GM12878 (cell line): Measurements from ENCODE around the gene POLR1G. TPM values are rescaled to one million over a fixed set of nuclear protein-coding genes. Genes with fewer than 3 reads are reported as not detected.

Experiments
- ATAC-seq: fragments of 200-7000 bp; cut with Tn5 transposase; 3 replicates; pipeline ENCODE4 v1.9.1; 2020; ENCODE audit warnings: mild to moderate bottlenecking, moderate library complexity
- BruUV-seq: library from RNA; stranded (reverse); fragments of 400-500 nt; replicated peaks from 2 replicates; lab custom pipeline; 2021; lab: Mats Ljungman, UMichigan
- CTCF ChIA-PET: fragments of 300-600 bp; sonication (Branson Sonifier 250); formaldehyde crosslinking; extraction: SDS; loops from one replicate; lab custom pipeline; 2021; ENCODE audit warnings: inconsistent platforms; lab: Yijun Ruan, JAX
- POLR2A ChIA-PET: fragments of 350-600 bp; formaldehyde crosslinking; extraction: SDS; loops from one replicate; lab custom pipeline; 2021; ENCODE audit warnings: inconsistent platforms; lab: Charles Lee
- RAD21 ChIA-PET: fragments of 300-600 bp; sonication (Branson Sonifier 250); formaldehyde crosslinking; loops from one replicate; lab custom pipeline; 2023; ENCODE audit warnings: antibody characterized with exemption; ENCODE audit not compliant: unreplicated experiment; lab: Charles Lee
- SMC1A ChIA-PET: fragments of 300-600 bp; sonication (Branson Sonifier 250); formaldehyde crosslinking; loops from one replicate; lab custom pipeline; 2023; ENCODE audit not compliant: unreplicated experiment, uncharacterized antibody; lab: Charles Lee
- DNase-seq: peaks from one replicate; pipeline ENCODE4 v3.0.0-alpha.2; 2011; ENCODE audit warnings: low read depth, low spot score
- FAIRE-seq: peaks from 3 replicates; lab custom pipeline; 2011; peaks lifted over from hg19 to GRCh38; lab: Jason Lieb, UNC
- H2AFZ ChIP-seq: 2 replicates; pipeline ENCODE4 v1.6.0; 2011; ENCODE audit warnings: low read depth, low read length, control low read depth; ENCODE audit not compliant: control insufficient read depth
- H3K27ac ChIP-seq: 2 replicates; pipeline ENCODE4 v1.5.1; 2011; ENCODE audit warnings: control low read depth; ENCODE audit not compliant: control insufficient read depth, insufficient read depth
- H3K27me3 ChIP-seq, 2 experiments: replicated peaks in 1 of 2; 2 replicates each; pipeline versions ENCODE4 v1.6.0 to v1.6.1; 2011; ENCODE audit warnings: low read length in 1 of 2; ENCODE audit not compliant: control insufficient read depth in 2 of 2, insufficient read depth in 2 of 2
- H3K36me3 ChIP-seq, 2 experiments: 2 replicates each; pipeline ENCODE4 v1.5.1; 2011; ENCODE audit warnings: low read length in 1 of 2; ENCODE audit not compliant: control insufficient read depth in 2 of 2, insufficient read depth in 2 of 2
- H3K4me1 ChIP-seq: 2 replicates; pipeline ENCODE4 v1.6.1; 2011; ENCODE audit warnings: mild to moderate bottlenecking, low read length, moderate library complexity, mixed read lengths; ENCODE audit not compliant: control insufficient read depth, insufficient read depth
- H3K4me2 ChIP-seq: 2 replicates; pipeline ENCODE4 v1.6.0; 2011; ENCODE audit warnings: control low read depth; ENCODE audit not compliant: control insufficient read depth, insufficient read depth
- H3K4me3 ChIP-seq: fragments of 200-600 bp; sonication (generic); 2 replicates; pipeline ENCODE4 v1.5.1; 2016
- H3K79me2 ChIP-seq: 2 replicates; pipeline ENCODE4 v1.6.0; 2011; ENCODE audit warnings: low read length; ENCODE audit not compliant: control insufficient read depth, insufficient read depth
- H3K9ac ChIP-seq: 2 replicates; pipeline ENCODE4 v1.8.0; 2011; ENCODE audit warnings: low read length, control low read depth, mixed read lengths; ENCODE audit not compliant: control insufficient read depth, insufficient read depth
- H3K9me3 ChIP-seq: replicated peaks from 3 replicates; pipeline ENCODE4 v1.5.1; 2011; ENCODE audit warnings: mild to moderate bottlenecking, low read length; ENCODE audit not compliant: control insufficient read depth, insufficient read depth
- H4K20me1 ChIP-seq: 2 replicates; pipeline ENCODE4 v1.6.0; 2011; ENCODE audit not compliant: control insufficient read depth, insufficient read depth
- BACH1 ChIP-seq: fragments of 450-650 bp; IDR thresholded peaks from 2 replicates; pipeline ENCODE4 v1.6.1; 2017; ENCODE audit warnings: mild to moderate bottlenecking, borderline replicate concordance
- BHLHE40 ChIP-seq, 2 experiments: fragments of 450-650 bp in 1 of 2; IDR thresholded peaks; 2 replicates each; pipeline ENCODE4 v1.6.1; 2011 to 2017; ENCODE audit warnings: low read depth in 2 of 2, borderline replicate concordance in 1 of 2, improper control_type of control experiment in 1 of 2, low read length in 1 of 2, mild to moderate bottlenecking in 1 of 2
- FOXM1 ChIP-seq: IDR thresholded peaks from 2 replicates; pipeline ENCODE4 v1.6.1; 2012; ENCODE audit warnings: low read depth, mild to moderate bottlenecking, inconsistent platforms, low read length, moderate library complexity
- NR2C1 ChIP-seq: fragments of 450-650 bp; IDR thresholded peaks from 2 replicates; pipeline ENCODE4 v1.6.1; 2017; ENCODE audit warnings: antibody characterized with exemption, mild to moderate bottlenecking, moderate library complexity
- PAX8 ChIP-seq: fragments of 450-650 bp; IDR thresholded peaks from 2 replicates; pipeline ENCODE4 v1.6.1; 2017; ENCODE audit warnings: mild to moderate bottlenecking, moderate library complexity
- POU2F2 ChIP-seq: IDR thresholded peaks from 3 replicates; pipeline ENCODE4 v1.6.1; 2011; ENCODE audit warnings: low read depth, mild to moderate bottlenecking, low read length, borderline replicate concordance
- SRF ChIP-seq, 2 experiments: IDR thresholded peaks; 2 replicates each; pipeline ENCODE4 v1.6.1; 2011; ENCODE audit warnings: low read depth in 2 of 2, low read length in 2 of 2, mild to moderate bottlenecking in 1 of 2, moderate library complexity in 1 of 2
- WRNIP1 ChIP-seq: IDR thresholded peaks from 2 replicates; pipeline ENCODE4 v1.6.1; 2011; ENCODE audit warnings: low read depth, low read length, improper control_type of control experiment, borderline replicate concordance
- ZNF384 ChIP-seq: IDR thresholded peaks from 2 replicates; pipeline ENCODE4 v1.6.1; 2012; ENCODE audit warnings: low read depth, mild to moderate bottlenecking, low read length, improper control_type of control experiment, borderline replicate concordance
- WGBS: methylation state at CpG from one replicate; pipeline ENCODE4 v1.1.6; 2016; ENCODE audit warnings: low lambda C conversion rate; ENCODE audit not compliant: insufficient replicate concordance, insufficient coverage; ENCODE audit errors: missing lambda C conversion rate; 5-methylcytosine and 5-hydroxymethylcytosine counted together
- in situ Hi-C: fragments of 300-500 bp; cut with MboI; formaldehyde crosslinking; loops from 9 replicates; pipeline ENCODE4 v1.14.3; 2018; ENCODE audit warnings: mixed read lengths
- intact Hi-C: fragments of 100-400 bp; cut with micrococcal nuclease; formaldehyde crosslinking; loops from one replicate; pipeline ENCODE4 v1.14.2; 2022; ENCODE audit not compliant: unreplicated experiment
- polyA plus RNA-seq, 11 experiments: library from polyadenylated mRNA; depleted of rRNA in 4 of 11; unstranded in 6 of 11; stranded (reverse) in 5 of 11; fragments of >200 nt; fragmentation: Nextera tagmentation in 4 of 11; fragmentation: Illumina TruSeq in 1 of 11; extraction: Ambion mirVana in 4 of 11; extraction: Trizol in 1 of 11; gene quantifications; 1 replicate in 1 of 11; 2 replicates in 10 of 11; pipeline versions ENCODE4 v1.2.1 to v1.2.3, GENCODE V29; 2011 to 2016; ENCODE audit warnings: inconsistent platforms in 2 of 11, missing spikeins in 2 of 11, low read depth in 1 of 11
- total RNA-seq, 4 experiments: library from RNA; depleted of rRNA in 3 of 4; stranded (reverse); fragments of >200 nt in 3 of 4; fragmentation: Illumina TruSeq in 1 of 4; extraction: Trizol in 1 of 4; gene quantifications; 2 replicates each; pipeline versions ENCODE4 v1.2.1 to v1.2.3, GENCODE V29; 2013 to 2021
- TF ChIP-seq, protein P1 (sequence below): fragments of 450-650 bp; IDR thresholded peaks from 2 replicates; pipeline ENCODE4 v1.6.1; 2017; ENCODE audit warnings: low read depth, mild to moderate bottlenecking, moderate library complexity
- TF ChIP-seq, protein P2 (sequence below): IDR thresholded peaks from 2 replicates; pipeline ENCODE4 v1.6.1; 2011; ENCODE audit warnings: borderline replicate concordance, low read depth, mild to moderate bottlenecking, moderate library complexity, low read length; ENCODE audit not compliant: insufficient read depth, poor library complexity, severe bottlenecking
- TF ChIP-seq, protein P3 (sequence below): fragments of 450-650 bp; IDR thresholded peaks from 2 replicates; pipeline ENCODE4 v1.6.1; 2016; ENCODE audit warnings: mild to moderate bottlenecking, moderate library complexity, borderline replicate concordance

The POLR1G gene
- total and polyA plus RNA-seq, 10 of the 15 experiments (the other 5 are each of a cell fraction or from before 2014, with no cell fraction given), result 2.0 to 30.9 (median 20.5) TPM

DNA sequence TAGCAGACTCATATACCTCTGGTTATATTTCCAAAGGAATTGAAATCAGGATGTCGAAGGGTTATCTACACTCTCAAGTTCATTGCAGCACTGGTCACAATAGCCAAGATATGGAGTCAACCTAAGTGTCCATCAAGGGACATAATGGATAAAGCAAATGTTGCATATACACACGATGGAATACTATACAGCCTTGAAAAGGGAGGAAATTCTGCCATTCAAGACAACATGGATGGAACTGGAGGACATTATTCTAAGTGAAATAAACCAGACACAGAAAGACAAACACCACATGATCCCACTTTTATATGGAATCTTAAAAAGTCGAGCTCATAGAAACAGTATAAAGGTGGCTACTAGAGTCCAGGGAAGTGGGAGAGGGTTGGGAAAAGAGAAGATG is 30.9 kb downstream of the POLR1G start:
- FAIRE-seq, result no peak
- CTCF ChIA-PET, result interaction anchor here (0.6 to 6.6 kb wide), 3 partner anchors 9 to 48 kb away, joined by 4 to 385 read pairs (median 17); no protein-coding TSS in a partner anchor
- TF ChIP-seq BHLHE40 (IDR thresholded peaks at IDR 0.05; ENCODE audit: borderline replicate concordance in 1 of 2, low read depth in 2 of 2, low read length in 1 of 2), result no peak
- TF ChIP-seq, protein P1, sequence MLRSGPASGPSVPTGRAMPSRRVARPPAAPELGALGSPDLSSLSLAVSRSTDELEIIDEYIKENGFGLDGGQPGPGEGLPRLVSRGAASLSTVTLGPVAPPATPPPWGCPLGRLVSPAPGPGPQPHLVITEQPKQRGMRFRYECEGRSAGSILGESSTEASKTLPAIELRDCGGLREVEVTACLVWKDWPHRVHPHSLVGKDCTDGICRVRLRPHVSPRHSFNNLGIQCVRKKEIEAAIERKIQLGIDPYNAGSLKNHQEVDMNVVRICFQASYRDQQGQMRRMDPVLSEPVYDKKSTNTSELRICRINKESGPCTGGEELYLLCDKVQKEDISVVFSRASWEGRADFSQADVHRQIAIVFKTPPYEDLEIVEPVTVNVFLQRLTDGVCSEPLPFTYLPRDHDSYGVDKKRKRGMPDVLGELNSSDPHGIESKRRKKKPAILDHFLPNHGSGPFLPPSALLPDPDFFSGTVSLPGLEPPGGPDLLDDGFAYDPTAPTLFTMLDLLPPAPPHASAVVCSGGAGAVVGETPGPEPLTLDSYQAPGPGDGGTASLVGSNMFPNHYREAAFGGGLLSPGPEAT, result no peak
- TF ChIP-seq PAX8, result no peak
- no peak for TF ChIP-seq WRNIP1
- no peak for TF ChIP-seq ZNF384
- no peak for TF ChIP-seq BACH1
- TF ChIP-seq SRF (IDR thresholded peaks at IDR 0.05; ENCODE audit: low read depth in 2 of 2, low read length in 2 of 2), result no peak
- TF ChIP-seq, protein P2, sequence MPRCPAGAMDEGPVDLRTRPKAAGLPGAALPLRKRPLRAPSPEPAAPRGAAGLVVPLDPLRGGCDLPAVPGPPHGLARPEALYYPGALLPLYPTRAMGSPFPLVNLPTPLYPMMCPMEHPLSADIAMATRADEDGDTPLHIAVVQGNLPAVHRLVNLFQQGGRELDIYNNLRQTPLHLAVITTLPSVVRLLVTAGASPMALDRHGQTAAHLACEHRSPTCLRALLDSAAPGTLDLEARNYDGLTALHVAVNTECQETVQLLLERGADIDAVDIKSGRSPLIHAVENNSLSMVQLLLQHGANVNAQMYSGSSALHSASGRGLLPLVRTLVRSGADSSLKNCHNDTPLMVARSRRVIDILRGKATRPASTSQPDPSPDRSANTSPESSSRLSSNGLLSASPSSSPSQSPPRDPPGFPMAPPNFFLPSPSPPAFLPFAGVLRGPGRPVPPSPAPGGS, result no peak
- no peak for TF ChIP-seq FOXM1
- no peak for TF ChIP-seq POU2F2
- TF ChIP-seq NR2C1, result no peak
- TF ChIP-seq, protein P3, sequence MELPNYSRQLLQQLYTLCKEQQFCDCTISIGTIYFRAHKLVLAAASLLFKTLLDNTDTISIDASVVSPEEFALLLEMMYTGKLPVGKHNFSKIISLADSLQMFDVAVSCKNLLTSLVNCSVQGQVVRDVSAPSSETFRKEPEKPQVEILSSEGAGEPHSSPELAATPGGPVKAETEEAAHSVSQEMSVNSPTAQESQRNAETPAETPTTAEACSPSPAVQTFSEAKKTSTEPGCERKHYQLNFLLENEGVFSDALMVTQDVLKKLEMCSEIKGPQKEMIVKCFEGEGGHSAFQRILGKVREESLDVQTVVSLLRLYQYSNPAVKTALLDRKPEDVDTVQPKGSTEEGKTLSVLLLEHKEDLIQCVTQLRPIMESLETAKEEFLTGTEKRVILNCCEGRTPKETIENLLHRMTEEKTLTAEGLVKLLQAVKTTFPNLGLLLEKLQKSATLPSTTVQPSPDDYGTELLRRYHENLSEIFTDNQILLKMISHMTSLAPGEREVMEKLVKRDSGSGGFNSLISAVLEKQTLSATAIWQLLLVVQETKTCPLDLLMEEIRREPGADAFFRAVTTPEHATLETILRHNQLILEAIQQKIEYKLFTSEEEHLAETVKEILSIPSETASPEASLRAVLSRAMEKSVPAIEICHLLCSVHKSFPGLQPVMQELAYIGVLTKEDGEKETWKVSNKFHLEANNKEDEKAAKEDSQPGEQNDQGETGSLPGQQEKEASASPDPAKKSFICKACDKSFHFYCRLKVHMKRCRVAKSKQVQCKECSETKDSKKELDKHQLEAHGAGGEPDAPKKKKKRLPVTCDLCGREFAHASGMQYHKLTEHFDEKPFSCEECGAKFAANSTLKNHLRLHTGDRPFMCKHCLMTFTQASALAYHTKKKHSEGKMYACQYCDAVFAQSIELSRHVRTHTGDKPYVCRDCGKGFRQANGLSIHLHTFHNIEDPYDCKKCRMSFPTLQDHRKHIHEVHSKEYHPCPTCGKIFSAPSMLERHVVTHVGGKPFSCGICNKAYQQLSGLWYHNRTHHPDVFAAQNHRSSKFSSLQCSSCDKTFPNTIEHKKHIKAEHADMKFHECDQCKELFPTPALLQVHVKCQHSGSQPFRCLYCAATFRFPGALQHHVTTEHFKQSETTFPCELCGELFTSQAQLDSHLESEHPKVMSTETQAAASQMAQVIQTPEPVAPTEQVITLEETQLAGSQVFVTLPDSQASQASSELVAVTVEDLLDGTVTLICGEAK, result no peak

More for the DNA sequence above, 30.9 kb downstream of the POLR1G start:
- POLR2A ChIA-PET, result interaction anchor here (0.6 kb wide), 1 partner anchor 9 kb away, joined by 3 read pairs; no protein-coding TSS in a partner anchor
- Histone ChIP-seq H3K27ac (no peak overlapping the region), H3K4me2 (no peak overlapping the region), H2AFZ (no peak overlapping the region), H3K27me3 (no peaks in the 10 kb centered on the region), H3K4me3 (no peak overlapping the region), H3K9ac (no peak overlapping the region), H3K79me2 (no peaks in the 10 kb centered on the region), H3K36me3 (no peaks in the 10 kb centered on the region), H4K20me1 (no peaks in the 10 kb centered on the region), H3K4me1 (peaks cover 7% of the 10 kb centered on the region), H3K9me3 (no peaks in the 10 kb centered on the region)
- in situ Hi-C loops, result no loop called here
- RAD21 ChIA-PET, result interaction anchor here (0.8 to 1.4 kb wide), 3 partner anchors 41 to 48 kb away, joined by 3 to 10 read pairs (median 4); no protein-coding TSS in a partner anchor
- WGBS, result 96% methylated on average over 3 of the region's 3 CpGs
- ATAC-seq (no peak), DNase-seq (no peak)
- intact Hi-C loops, result loop anchor here (5.0 kb wide), 1 partner anchor 145 kb away; the partner anchor contains the start of gene OPA3
- SMC1A ChIA-PET, result interaction anchor here (6.0 kb wide), 1 partner anchor 42 kb away, joined by 145 read pairs; no protein-coding TSS in a partner anchor
- BruUV-seq, result no TSS peak
